Measurements from ENCODE around the gene EPHA5. TPM values are rescaled to one million over a fixed set of nuclear protein-coding genes. Genes with fewer than 3 reads are reported as not detected.

EPHA5 gene
- total and polyA plus RNA-seq, 9 of the 15 experiments (the other 6 are each of a cell fraction or from before 2014, with no cell fraction given) = 0.04 TPM; not detected in 8

DNA sequence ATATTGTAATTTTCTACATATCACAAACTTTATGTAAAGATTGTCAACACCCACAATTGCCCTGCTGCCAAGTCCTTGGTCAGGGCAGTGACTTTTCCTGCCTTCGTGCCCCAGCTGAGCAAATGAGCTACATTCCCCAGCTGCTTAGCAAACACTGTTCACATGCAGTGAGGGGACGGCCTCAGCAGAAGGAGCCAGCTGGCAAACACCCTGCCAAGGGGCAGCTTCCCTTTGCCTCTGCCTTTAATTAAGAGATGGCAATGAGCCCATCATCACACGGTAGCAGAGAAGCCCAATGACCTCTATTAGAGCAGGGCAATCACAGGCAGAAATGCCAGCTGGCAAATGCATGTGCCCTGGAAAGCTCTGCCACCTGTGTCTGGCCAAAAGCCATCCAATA lies 253.4 kb downstream of the EPHA5 start:
- FAIRE-seq (no peak), DNase-seq (ENCODE audit: extremely low read depth in 1 of 4, low spot score in 3 of 4) (no peak), ATAC-seq (no peak)
- no peaks in the 10 kb centered on the region for H3K9me1 ChIP-seq (ENCODE audit: control insufficient read depth, insufficient read depth, low read length)
- H3K79me2 ChIP-seq (ENCODE audit: control insufficient read depth, insufficient read depth, low read length) = no peaks in the 10 kb centered on the region
- no peak overlapping the region for H3K4me3 ChIP-seq
- no TSS peak for BruUV-seq (replicated peaks)
- H3K27ac ChIP-seq (ENCODE audit: extremely low read depth, low read depth, low read length) = no peak overlapping the region
- H3K27me3 ChIP-seq (ENCODE audit: control insufficient read depth in 2 of 2, insufficient read depth in 2 of 2, low read length in 2 of 2) = no peaks in the 10 kb centered on the region
- H4K20me1 ChIP-seq (replicated peaks; ENCODE audit: control insufficient read depth, insufficient read depth, low read length) = no peaks in the 10 kb centered on the region
- ChIA-PET CTCF (ENCODE audit: low intra/inter-chr PET ratio) (no interaction called here), POLR2A (no interaction called here)
- WGBS (ENCODE audit: insufficient coverage, low coverage, missing lambda C conversion rate) = 0% methylated on average over 2 of the region's 3 CpGs
- H3K9me3 ChIP-seq (replicated peaks; ENCODE audit: control insufficient read depth, insufficient read depth, low read depth, low read length) = no peaks in the 10 kb centered on the region
- intact Hi-C loops (cut with micrococcal nuclease) (loop anchor here (10.0 kb wide), 1 partner anchor 1848 kb away; no protein-coding TSS in a partner anchor), in situ Hi-C loops (cut with MboI) (no loop called here)
- H3K4me2 ChIP-seq (ENCODE audit: insufficient read depth, low read length) = no peak overlapping the region
- no peak overlapping the region for H2AFZ ChIP-seq (ENCODE audit: low read depth, low read length)
- no peak overlapping the region for H3K9ac ChIP-seq (ENCODE audit: insufficient read depth in 1 of 2, low read depth in 2 of 2, low read length in 2 of 2)
- H3K36me3 ChIP-seq (ENCODE audit: control insufficient read depth, insufficient read depth, low read length) = no peaks in the 10 kb centered on the region
- TF ChIP-seq RBFOX2 (IDR thresholded peaks at IDR 0.05; ENCODE audit: low read depth, low read length) = no peak
- TF ChIP-seq GABPB2 (CRISPR knock-in tag; conservative IDR thresholded peaks at IDR 0.05) = no peak
- no peak for TF ChIP-seq ZNF354B (CRISPR knock-in tag; IDR thresholded peaks at IDR 0.05)
- TF ChIP-seq, protein P1, sequence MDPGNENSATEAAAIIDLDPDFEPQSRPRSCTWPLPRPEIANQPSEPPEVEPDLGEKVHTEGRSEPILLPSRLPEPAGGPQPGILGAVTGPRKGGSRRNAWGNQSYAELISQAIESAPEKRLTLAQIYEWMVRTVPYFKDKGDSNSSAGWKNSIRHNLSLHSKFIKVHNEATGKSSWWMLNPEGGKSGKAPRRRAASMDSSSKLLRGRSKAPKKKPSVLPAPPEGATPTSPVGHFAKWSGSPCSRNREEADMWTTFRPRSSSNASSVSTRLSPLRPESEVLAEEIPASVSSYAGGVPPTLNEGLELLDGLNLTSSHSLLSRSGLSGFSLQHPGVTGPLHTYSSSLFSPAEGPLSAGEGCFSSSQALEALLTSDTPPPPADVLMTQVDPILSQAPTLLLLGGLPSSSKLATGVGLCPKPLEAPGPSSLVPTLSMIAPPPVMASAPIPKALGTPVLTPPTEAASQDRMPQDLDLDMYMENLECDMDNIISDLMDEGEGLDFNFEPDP (CRISPR knock-in tag; IDR thresholded peaks at IDR 0.05) = no peak
- TF ChIP-seq MXD1 (CRISPR knock-in tag; IDR thresholded peaks at IDR 0.05; ENCODE audit: borderline replicate concordance, poor library complexity, severe bottlenecking) = no peak
- no peak for TF ChIP-seq ZNF143 (CRISPR knock-in tag; IDR thresholded peaks at IDR 0.05)
- no peak for TF ChIP-seq ZNF23 (CRISPR knock-in tag; IDR thresholded peaks at IDR 0.05)
- TF ChIP-seq ETV5 (CRISPR knock-in tag; IDR thresholded peaks at IDR 0.05; ENCODE audit: low read depth) = no peak
- no peak for TF ChIP-seq ZNF76 (CRISPR knock-in tag; IDR thresholded peaks at IDR 0.05; ENCODE audit: borderline replicate concordance)
- no peak for TF ChIP-seq TEAD1 (CRISPR knock-in tag; IDR thresholded peaks at IDR 0.05)
- TF ChIP-seq CREB3 (tag; conservative IDR thresholded peaks at IDR 0.05; ENCODE audit: low read depth) = no peak
- no peak for TF ChIP-seq PHB (CRISPR knock-in tag; IDR thresholded peaks at IDR 0.05)
- TF ChIP-seq ZNF174 (CRISPR knock-in tag; IDR thresholded peaks at IDR 0.05) = no peak
- TF ChIP-seq ZNF778 (CRISPR knock-in tag; IDR thresholded peaks at IDR 0.05) = no peak
- TF ChIP-seq ZBTB5 (IDR thresholded peaks at IDR 0.05) = no peak
- TF ChIP-seq MYBL2 (IDR thresholded peaks at IDR 0.05; ENCODE audit: low read depth) = no peak
- no peak for TF ChIP-seq MYBL2 (CRISPR knock-in tag; IDR thresholded peaks at IDR 0.05; ENCODE audit: borderline replicate concordance)
- no peaks in the 10 kb centered on the region for H3K4me1 ChIP-seq (replicated peaks in 1 of 2; ENCODE audit: control insufficient read depth in 2 of 2, insufficient read depth in 2 of 2, low read length in 2 of 2)

All from K562 (cell line).